GM12891 (cell line): ENCODE measurements around the gene GTPBP2.

Experiments used
- POLR2A ChIP-seq: IDR thresholded peaks from 2 replicates; pipeline ENCODE4 v1.6.1; 2011; ENCODE audit warnings: low read depth, low read length, control low read depth
- POLR2AphosphoS5 ChIP-seq: IDR thresholded peaks from 2 replicates; pipeline ENCODE4 v1.6.1; 2011; ENCODE audit warnings: low read depth, low read length, control low read depth
- SPI1 ChIP-seq: IDR thresholded peaks from 2 replicates; pipeline ENCODE4 v1.6.1; 2011; ENCODE audit warnings: low read depth, low read length, control low read depth
- TAF1 ChIP-seq: IDR thresholded peaks from 2 replicates; pipeline ENCODE4 v1.6.1; 2011; ENCODE audit warnings: low read depth, low read length, control low read depth

GRCh38 chr6:43669922-43670622, 41.0 kb upstream of the GTPBP2 start:
- TF ChIP-seq POLR2A (no peak), POLR2AphosphoS5 (no peak), TAF1 (no peak), SPI1 (no peak)
